ENCODE results near the gene TBC1D22B.

GRCh38 chr6:37320646-37321045 is 63.1 kb downstream of the TBC1D22B start:
- TF ChIP-seq CTCF (conservative IDR thresholded peaks at IDR 0.05; ENCODE audit: low read depth in 2 of 2) (no peak), POLR2AphosphoS5 (IDR thresholded peaks at IDR 0.05; ENCODE audit: low read depth) (no peak), REST (IDR thresholded peaks at IDR 0.05; ENCODE audit: unreplicated experiment) (no peak), EZH2 (IDR thresholded peaks at IDR 0.05; ENCODE audit: low read depth, unreplicated experiment) (no peak), ETS1 (IDR thresholded peaks at IDR 0.05) (no peak), STAT1 (IDR thresholded peaks at IDR 0.05; ENCODE audit: unreplicated experiment) (no peak), JUNB (IDR thresholded peaks at IDR 0.05; ENCODE audit: unreplicated experiment) (no peak), EZH2phosphoT487 (IDR thresholded peaks at IDR 0.05; ENCODE audit: unreplicated experiment) (no peak), CREB1 (CRISPR knock-in tag; IDR thresholded peaks at IDR 0.05; ENCODE audit: low read depth) (no peak), ZNF331 (CRISPR knock-in tag; IDR thresholded peaks at IDR 0.05; ENCODE audit: low read depth) (no peak)
